AG09319 (cell line): ENCODE data around the gene SLC5A9.
"Not testable (repeated sequence)": the region's sequence is repeated elsewhere in the genome, so short reads cannot be mapped to it uniquely, and the experiment has no call there.

ENCODE experiments used
- DNase-seq: peaks from one replicate; pipeline ENCODE4 v3.0.0-alpha.2; 2010; ENCODE audit warnings: low read depth; ENCODE audit errors: extremely low read depth
- TF ChIP-seq, protein P1 (sequence below): IDR thresholded peaks from 2 replicates; pipeline ENCODE4 v1.5.1; 2011; ENCODE audit warnings: low read depth, mild to moderate bottlenecking, inconsistent platforms, low read length, moderate library complexity

The SLC5A9 gene

DNA sequence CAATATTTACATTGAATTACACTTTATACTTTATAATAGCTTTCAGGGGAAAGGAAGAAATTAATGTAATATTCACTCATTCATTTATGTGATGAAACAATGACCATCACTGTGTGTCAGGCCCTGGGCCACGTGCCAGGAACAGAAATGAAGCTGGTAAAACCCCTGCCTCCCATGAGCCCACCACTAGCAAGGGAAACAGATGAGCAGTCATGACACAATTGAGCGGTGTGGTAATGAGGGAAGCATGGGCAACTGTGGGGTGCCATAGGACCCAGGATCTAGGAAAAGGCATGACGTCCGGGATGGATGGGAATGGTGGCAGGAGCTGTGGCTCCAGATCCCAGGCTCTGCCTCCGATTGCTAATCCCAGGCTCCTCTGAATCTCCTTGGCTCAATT lies 17.0 kb upstream of the SLC5A9 start:
- DNase-seq = no peak
- TF ChIP-seq, protein P1, sequence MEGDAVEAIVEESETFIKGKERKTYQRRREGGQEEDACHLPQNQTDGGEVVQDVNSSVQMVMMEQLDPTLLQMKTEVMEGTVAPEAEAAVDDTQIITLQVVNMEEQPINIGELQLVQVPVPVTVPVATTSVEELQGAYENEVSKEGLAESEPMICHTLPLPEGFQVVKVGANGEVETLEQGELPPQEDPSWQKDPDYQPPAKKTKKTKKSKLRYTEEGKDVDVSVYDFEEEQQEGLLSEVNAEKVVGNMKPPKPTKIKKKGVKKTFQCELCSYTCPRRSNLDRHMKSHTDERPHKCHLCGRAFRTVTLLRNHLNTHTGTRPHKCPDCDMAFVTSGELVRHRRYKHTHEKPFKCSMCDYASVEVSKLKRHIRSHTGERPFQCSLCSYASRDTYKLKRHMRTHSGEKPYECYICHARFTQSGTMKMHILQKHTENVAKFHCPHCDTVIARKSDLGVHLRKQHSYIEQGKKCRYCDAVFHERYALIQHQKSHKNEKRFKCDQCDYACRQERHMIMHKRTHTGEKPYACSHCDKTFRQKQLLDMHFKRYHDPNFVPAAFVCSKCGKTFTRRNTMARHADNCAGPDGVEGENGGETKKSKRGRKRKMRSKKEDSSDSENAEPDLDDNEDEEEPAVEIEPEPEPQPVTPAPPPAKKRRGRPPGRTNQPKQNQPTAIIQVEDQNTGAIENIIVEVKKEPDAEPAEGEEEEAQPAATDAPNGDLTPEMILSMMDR = no peak

DNA sequence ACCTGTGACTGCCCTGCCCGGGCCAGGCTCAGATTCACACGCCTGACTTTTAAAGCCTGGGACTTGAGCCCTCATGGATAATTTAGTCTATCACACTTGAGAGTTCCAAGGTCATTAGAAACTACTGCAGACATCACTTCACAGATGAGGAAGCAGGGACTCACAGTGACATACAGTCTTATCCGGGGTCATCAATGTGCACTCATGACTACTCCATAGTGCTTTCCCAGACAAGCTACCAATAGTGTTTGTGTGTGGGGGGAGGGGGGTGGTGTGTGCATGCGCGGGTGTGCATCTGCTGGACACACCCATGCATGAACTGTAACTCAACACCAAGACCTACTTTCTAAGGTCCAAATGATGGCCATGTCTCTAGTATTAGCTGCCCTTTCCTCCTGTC lies 16.1 kb upstream of the SLC5A9 start:
- no peak for DNase-seq
- TF ChIP-seq, protein P1 = no peak

GRCh38 chr1:48207131-48207530 lies 15.4 kb upstream of the SLC5A9 start:
- no peak for DNase-seq
- TF ChIP-seq, protein P1 = no peak

- TF ChIP-seq, protein P1 = no peak
- no peak for DNase-seq
Measured at GRCh38 chr1:48207536-48208075, 14.9 kb upstream of the SLC5A9 start.

DNA sequence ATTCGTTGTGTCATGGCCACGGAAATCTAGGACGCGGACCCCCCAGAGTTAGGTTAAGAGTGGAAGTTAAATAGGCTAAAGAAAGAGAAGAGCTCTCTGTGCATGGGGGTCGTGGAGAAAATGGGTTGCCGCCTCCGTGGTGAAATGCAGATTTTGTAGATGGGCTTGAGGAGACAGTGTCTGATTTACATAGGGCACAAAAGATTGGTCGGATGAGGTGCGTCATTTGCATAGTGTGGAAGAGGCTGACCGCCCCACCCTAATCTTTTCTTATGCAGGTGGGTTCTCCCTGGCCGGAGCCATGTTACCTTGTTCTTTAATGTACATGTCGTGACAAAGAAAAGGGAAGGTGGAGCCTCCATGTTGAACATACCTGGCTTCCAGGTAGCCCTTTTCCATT lies 14.3 kb upstream of the SLC5A9 start:
- TF ChIP-seq, protein P1 = no peak
- DNase-seq = no peak

- TF ChIP-seq, protein P1 = no peak
- DNase-seq = no peak
Measured at GRCh38 chr1:48208652-48209051, 13.9 kb upstream of the SLC5A9 start.

DNA sequence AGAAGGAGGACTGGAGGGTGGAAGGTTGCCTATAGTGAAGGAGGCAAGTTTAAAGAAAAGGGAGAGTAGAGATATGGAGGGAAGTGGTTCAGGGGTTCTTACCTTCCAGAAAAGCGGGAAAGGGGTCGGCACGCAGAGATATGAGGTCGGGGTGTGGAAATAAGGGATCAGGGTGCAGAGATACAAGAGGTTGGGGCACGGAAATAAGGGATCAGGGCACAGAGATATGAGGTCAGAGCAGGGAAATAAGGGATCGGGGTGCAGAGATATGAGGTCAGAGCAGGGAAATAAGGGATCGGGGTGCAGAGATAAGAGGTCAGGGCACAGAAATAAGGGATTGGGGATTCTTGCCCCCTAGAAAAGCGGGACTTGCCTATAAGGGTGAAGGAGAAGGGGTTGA lies 9.1 kb upstream of the SLC5A9 start:
- not testable (repeated sequence) for DNase-seq

GRCh38 chr1:48214366-48214765 lies 8.2 kb upstream of the SLC5A9 start:
- not testable (repeated sequence) for DNase-seq
